OCI-LY3 (cell line): ENCODE data around the gene RTN4IP1.
A peak's percentile ranks its signal among the peaks of the same experiment; 100 is the strongest.

Experiments
- H2AFZ ChIP-seq: fragments of 200-600, 300-600 bp; shearing (Covaris generic); 2 replicates; pipeline ENCODE4 v1.6.0; 2014; ENCODE audit warnings: antibody characterized with exemption, low read depth, low read length
- H3K27ac ChIP-seq: fragments of 200-600, 300-600 bp; sonication (generic); 2 replicates; pipeline ENCODE4 v1.5.1; 2014; ENCODE audit warnings: mild to moderate bottlenecking, low read length, moderate library complexity, mixed read lengths
- H3K27me3 ChIP-seq: fragments of 200-600, 300-600 bp; sonication (generic); 2 replicates; pipeline ENCODE4 v1.6.1; 2014; ENCODE audit warnings: low read depth, low read length, mixed read lengths
- H3K36me3 ChIP-seq: fragments of 200-600, 300-600 bp; sonication (generic); replicated peaks from 2 replicates; pipeline ENCODE3; 2014; ENCODE audit warnings: low read depth, low read length, mixed read lengths
- H3K4me1 ChIP-seq: fragments of 300-600, 200-600 bp; sonication (generic); 2 replicates; pipeline ENCODE4 v1.6.1; 2014; ENCODE audit warnings: low read length, mixed read lengths
- H3K4me2 ChIP-seq: fragments of 200-600, 300-600 bp; sonication (generic); 2 replicates; pipeline ENCODE4 v1.6.1; 2014; ENCODE audit warnings: low read length, mixed read lengths
- H3K4me3 ChIP-seq: fragments of 300-600, 200-600 bp; sonication (generic); 2 replicates; pipeline ENCODE4 v1.5.1; 2014; ENCODE audit warnings: antibody characterized with exemption, mild to moderate bottlenecking, low read length, moderate library complexity
- H3K79me2 ChIP-seq: fragments of 300-600, 200-600 bp; shearing (Covaris generic); 2 replicates; pipeline ENCODE4 v1.6.1; 2014; ENCODE audit warnings: mild to moderate bottlenecking, low read length, mixed read lengths
- H3K9ac ChIP-seq: fragments of 300-600, 200-600 bp; shearing (Covaris generic); 2 replicates; pipeline ENCODE4 v1.6.0; 2014; ENCODE audit warnings: mild to moderate bottlenecking, low read length, moderate library complexity
- H3K9me3 ChIP-seq: fragments of 200-600, 300-600 bp; shearing (Covaris generic); 2 replicates; pipeline ENCODE4 v1.6.1; 2014; ENCODE audit warnings: low read length, mixed read lengths; ENCODE audit not compliant: insufficient read depth
- H4K20me1 ChIP-seq: fragments of 200-600, 300-600 bp; sonication (generic); 2 replicates; pipeline ENCODE4 v1.6.1; 2016; ENCODE audit warnings: low read length, mixed read lengths; ENCODE audit not compliant: insufficient read depth
- CTCF ChIP-seq: fragments of 200-600, 300-600 bp; sonication (generic); IDR thresholded peaks from 2 replicates; pipeline ENCODE4 v1.5.1; 2014; ENCODE audit warnings: antibody characterized with exemption, low read length, low read depth
- EZH2phosphoT487 ChIP-seq: fragments of 200-600 bp; shearing (Covaris generic); IDR thresholded peaks from 2 replicates; pipeline ENCODE4 v1.6.1; 2018; ENCODE audit warnings: antibody characterized with exemption, mixed run types, low read depth

Gene RTN4IP1

GRCh38 chr6:106612671-106613416 lies 16.5 kb downstream of the RTN4IP1 start:
- peak overlapping the region; percentile 32; the same call in 1 of the 2 replicates for H3K4me3 ChIP-seq

GRCh38 chr6:106611030-106611429 lies 18.3 kb downstream of the RTN4IP1 start:
- Histone ChIP-seq H3K27me3 (no peaks in the 10 kb centered on the region), H3K4me2 (no peak overlapping the region), H3K79me2 (peaks cover 5% of the 10 kb centered on the region), H3K4me1 (peaks cover 57% of the 10 kb centered on the region), H4K20me1 (no peaks in the 10 kb centered on the region), H3K9me3 (no peaks in the 10 kb centered on the region), H3K4me3 (no peak overlapping the region), H3K9ac (no peak overlapping the region), H2AFZ (no peak overlapping the region), H3K36me3 (peaks cover 6% of the 10 kb centered on the region), H3K27ac (no peak overlapping the region)
- no peak for TF ChIP-seq EZH2phosphoT487
- no peak for TF ChIP-seq CTCF

More at GRCh38 chr6:106612671-106613416, 16.5 kb downstream of the RTN4IP1 start:
- H3K79me2 ChIP-seq: peaks cover 5% of the 10 kb centered on the region
- peak overlapping the region; percentile 84 for H3K27ac ChIP-seq
- H3K9me3 ChIP-seq: no peaks in the 10 kb centered on the region
- no peaks in the 10 kb centered on the region for H4K20me1 ChIP-seq
- TF ChIP-seq CTCF (no peak), EZH2phosphoT487 (no peak)
- peaks cover 50% of the 10 kb centered on the region for H3K4me1 ChIP-seq
- H3K27me3 ChIP-seq: no peaks in the 10 kb centered on the region
- peak overlapping the region; percentile 62 for H3K4me2 ChIP-seq
- no peak overlapping the region for H2AFZ ChIP-seq
- peak overlapping the region; percentile 54 for H3K9ac ChIP-seq
- peaks cover 13% of the 10 kb centered on the region for H3K36me3 ChIP-seq

GRCh38 chr6:106609699-106610098 lies 19.6 kb downstream of the RTN4IP1 start:
- Histone ChIP-seq H3K36me3 (peaks cover 6% of the 10 kb centered on the region), H3K27ac (no peak overlapping the region), H3K4me2 (no peak overlapping the region), H4K20me1 (no peaks in the 10 kb centered on the region), H3K9me3 (no peaks in the 10 kb centered on the region), H3K4me1 (peaks cover 51% of the 10 kb centered on the region), H3K4me3 (no peak overlapping the region), H3K27me3 (no peaks in the 10 kb centered on the region), H3K79me2 (peaks cover 5% of the 10 kb centered on the region), H2AFZ (no peak overlapping the region), H3K9ac (no peak overlapping the region)
- no peak for TF ChIP-seq EZH2phosphoT487
- TF ChIP-seq CTCF: peak; percentile 57

- Histone ChIP-seq H3K27me3 (no peaks in the 10 kb centered on the region), H3K4me2 (no peak overlapping the region), H3K36me3 (peaks cover 6% of the 10 kb centered on the region), H2AFZ (no peak overlapping the region), H4K20me1 (no peaks in the 10 kb centered on the region), H3K9me3 (no peaks in the 10 kb centered on the region), H3K79me2 (no peaks in the 10 kb centered on the region), H3K9ac (no peak overlapping the region), H3K4me1 (peaks cover 36% of the 10 kb centered on the region), H3K4me3 (no peak overlapping the region), H3K27ac (no peak overlapping the region)
- TF ChIP-seq CTCF (peak; percentile 63), EZH2phosphoT487 (no peak)
These were observed 21.1 kb downstream of the RTN4IP1 start for GRCh38 chr6:106608080-106608668.
